HepG2 (cell line): Measurements from ENCODE around the gene VAC14. TPM values are rescaled to one million over a fixed set of nuclear protein-coding genes. Genes with fewer than 3 reads are reported as not detected.
A peak's percentile ranks its signal among the peaks of the same experiment; 100 is the strongest.

Experiments used
- CCAR2 ChIP-seq: fragments of 200-400 bp; formaldehyde crosslinking; optimal IDR thresholded peaks from 2 replicates; pipeline ENCODE3; 2018; ENCODE audit warnings: low read depth, mild to moderate bottlenecking, low read length, moderate library complexity
- DMAP1 ChIP-seq: IDR thresholded peaks from 2 replicates; pipeline ENCODE4 v1.6.1; 2016
- E2F1 ChIP-seq: sonication (generic); formaldehyde crosslinking; IDR thresholded peaks from 2 replicates; pipeline ENCODE4 v1.5.0; 2020; ENCODE audit warnings: missing genetic modification reagents
- EED ChIP-seq: sonication (generic); formaldehyde crosslinking; IDR thresholded peaks from 2 replicates; pipeline ENCODE4 v1.5.0; 2020; ENCODE audit warnings: mild to moderate bottlenecking, missing genetic modification reagents
- HNRNPH1 ChIP-seq: fragments of 200-400 bp; formaldehyde crosslinking; optimal IDR thresholded peaks from 2 replicates; pipeline ENCODE3; 2017; ENCODE audit warnings: mild to moderate bottlenecking, low read depth, low read length
- MXI1 ChIP-seq: IDR thresholded peaks from 3 replicates; pipeline ENCODE4 v1.6.1; 2012; ENCODE audit warnings: low read depth, low read length, inconsistent platforms, borderline replicate concordance
- NFE2 ChIP-seq: sonication (generic); formaldehyde crosslinking; IDR thresholded peaks from 2 replicates; pipeline ENCODE4 v1.4.0; 2020; ENCODE audit warnings: missing genetic modification reagents
- PCBP2 ChIP-seq: fragments of 200-400 bp; formaldehyde crosslinking; optimal IDR thresholded peaks from 2 replicates; pipeline ENCODE3; 2018; ENCODE audit warnings: low read length, low read depth; ENCODE audit not compliant: poor library complexity, severe bottlenecking
- PITX1 ChIP-seq: sonication (generic); formaldehyde crosslinking; IDR thresholded peaks from 2 replicates; pipeline ENCODE4 v1.5.1; 2020; ENCODE audit warnings: mild to moderate bottlenecking, missing genetic modification reagents
- POGZ ChIP-seq: sonication (generic); formaldehyde crosslinking; IDR thresholded peaks from 2 replicates; pipeline ENCODE4 v1.4.0; 2020; ENCODE audit warnings: mild to moderate bottlenecking, missing genetic modification reagents
- SKI ChIP-seq: fragments of 450-650 bp; IDR thresholded peaks from one replicate; pipeline ENCODE4 v1.6.1; 2018; ENCODE audit warnings: mild to moderate bottlenecking; ENCODE audit not compliant: partially characterized antibody
- SOX13 ChIP-seq, 3 experiments: fragments of 450-650 bp in 1 of 3; sonication (generic) in 1 of 3; formaldehyde crosslinking in 1 of 3; IDR thresholded peaks in 2 of 3; conservative IDR thresholded peaks in 1 of 3; 2 replicates each; pipeline versions ENCODE4 v1.5.0 to v1.6.1; 2016 to 2020; ENCODE audit warnings: antibody characterized with exemption in 1 of 3, mild to moderate bottlenecking in 1 of 3, missing compliant biosample characterization in 1 of 3, missing genetic modification reagents in 1 of 3, moderate library complexity in 1 of 3
- ZBTB21 ChIP-seq: sonication (generic); formaldehyde crosslinking; IDR thresholded peaks from 2 replicates; pipeline ENCODE4 v1.4.0; 2020; ENCODE audit warnings: missing genetic modification reagents
- ZBTB7A ChIP-seq: sonication (generic); formaldehyde crosslinking; IDR thresholded peaks from 2 replicates; pipeline ENCODE4 v1.8.0; 2022; ENCODE audit warnings: mild to moderate bottlenecking, missing genetic modification reagents
- ZEB1 ChIP-seq: IDR thresholded peaks from 2 replicates; pipeline ENCODE4 v1.6.1; 2012; ENCODE audit warnings: mild to moderate bottlenecking, low read depth, inconsistent platforms; ENCODE audit not compliant: insufficient replicate concordance
- ZIK1 ChIP-seq: sonication (generic); formaldehyde crosslinking; IDR thresholded peaks from 2 replicates; pipeline ENCODE4 v1.5.0; 2020; ENCODE audit warnings: mild to moderate bottlenecking, low read depth, missing genetic modification reagents, borderline replicate concordance
- ZMAT3 ChIP-seq: sonication (generic); formaldehyde crosslinking; conservative IDR thresholded peaks from 2 replicates; pipeline ENCODE4 v1.7.0; 2021; ENCODE audit warnings: missing genetic modification reagents
- ZNF225 ChIP-seq: sonication (generic); formaldehyde crosslinking; IDR thresholded peaks from 2 replicates; pipeline ENCODE4 v1.4.0; 2020; ENCODE audit warnings: mild to moderate bottlenecking, missing genetic modification reagents
- ZNF274 ChIP-seq: sonication (generic); formaldehyde crosslinking; IDR thresholded peaks from 2 replicates; pipeline ENCODE4 v1.5.1; 2020; ENCODE audit warnings: mild to moderate bottlenecking, missing genetic modification reagents
- ZNF30 ChIP-seq: sonication (generic); formaldehyde crosslinking; IDR thresholded peaks from 2 replicates; pipeline ENCODE4 v1.5.0; 2020; ENCODE audit warnings: mild to moderate bottlenecking, missing genetic modification reagents
- ZNF326 ChIP-seq: sonication (generic); formaldehyde crosslinking; IDR thresholded peaks from 2 replicates; pipeline ENCODE4 v1.4.0; 2020; ENCODE audit warnings: missing genetic modification reagents, borderline replicate concordance
- ZNF329 ChIP-seq: sonication (generic); formaldehyde crosslinking; IDR thresholded peaks from 2 replicates; pipeline ENCODE4 v1.9.0; 2021; ENCODE audit warnings: low read depth, mild to moderate bottlenecking, missing genetic modification reagents
- ZNF574 ChIP-seq: sonication (generic); formaldehyde crosslinking; IDR thresholded peaks from 2 replicates; pipeline ENCODE4 v1.4.0; 2020; ENCODE audit warnings: missing genetic modification reagents
- ZNF629 ChIP-seq: sonication (generic); formaldehyde crosslinking; conservative IDR thresholded peaks from 2 replicates; pipeline ENCODE4 v1.5.0; 2020; ENCODE audit warnings: missing genetic modification reagents
- ZNF660 ChIP-seq: sonication (generic); formaldehyde crosslinking; IDR thresholded peaks from 2 replicates; pipeline ENCODE4 v1.5.1; 2020; ENCODE audit warnings: mild to moderate bottlenecking, low read depth, missing genetic modification reagents, borderline replicate concordance
- ZNF674 ChIP-seq: sonication (generic); formaldehyde crosslinking; IDR thresholded peaks from 2 replicates; pipeline ENCODE4 v1.5.0; 2020; ENCODE audit warnings: low read depth, mild to moderate bottlenecking, missing genetic modification reagents
- ZNF703 ChIP-seq: sonication (generic); formaldehyde crosslinking; IDR thresholded peaks from 2 replicates; pipeline ENCODE4 v1.5.1; 2020; ENCODE audit warnings: missing genetic modification reagents, mild to moderate bottlenecking, moderate library complexity, borderline replicate concordance
- polyA plus RNA-seq, 8 experiments: library from polyadenylated mRNA; depleted of rRNA in 3 of 8; stranded (reverse) in 7 of 8; unstranded in 1 of 8; fragments of >200 nt; fragmentation: Illumina TruSeq in 4 of 8; extraction: Trizol in 4 of 8; gene quantifications; 2 replicates each; pipeline versions ENCODE4 v1.2.1 to v1.2.3, GENCODE V29; 2011 to 2016; ENCODE audit warnings: low read depth in 4 of 8, missing spikeins in 1 of 8, mixed read lengths in 1 of 8; ENCODE audit not compliant: insufficient read depth in 1 of 8
- total RNA-seq, 5 experiments: library from RNA; depleted of rRNA; stranded (reverse); fragments of >200 nt; fragmentation: Illumina TruSeq; extraction: Trizol; gene quantifications; 2 replicates each; pipeline ENCODE4 v1.2.3, GENCODE V29; 2016; ENCODE audit warnings: low read depth in 1 of 5

Gene VAC14
- total and polyA plus RNA-seq, 2 of the 13 experiments (the other 11 are each of a cell fraction or from before 2014, with no cell fraction given) = 23.5 to 24.6 TPM

GRCh38 chr16:70746040-70746707 is 54.8 kb downstream of the VAC14 start (continued):
- TF ChIP-seq SOX13 (IDR thresholded peaks at IDR 0.05) = no peak
- TF ChIP-seq SOX13 (CRISPR knock-in tag; conservative IDR thresholded peaks at IDR 0.05 in 1 of 2, IDR thresholded peaks at IDR 0.05 in 1 of 2) = peak; percentile 43 to 81; a peak in 2 of 4 replicates
- TF ChIP-seq SKI = no peak
- TF ChIP-seq ZNF629 (CRISPR knock-in tag) = peak; percentile 91
- TF ChIP-seq ZBTB7A (CRISPR knock-in tag) = peak; percentile 77; the same call in 1 of the 2 replicates
- no peak for TF ChIP-seq ZNF660
- TF ChIP-seq DMAP1 (CRISPR knock-in tag) = peak; percentile 93; the same call in 1 of the 2 replicates
- peak; percentile 34; the same call in 1 of the 2 replicates for TF ChIP-seq ZNF225 (CRISPR knock-in tag)
- no peak; the same call in 1 of the 2 replicates for TF ChIP-seq E2F1
- TF ChIP-seq POGZ (CRISPR knock-in tag) = peak; percentile 12; the same call in 1 of the 2 replicates
- TF ChIP-seq ZIK1 (CRISPR knock-in tag) = peak; percentile 28; the same call in 1 of the 2 replicates
- no peak for TF ChIP-seq ZNF329 (CRISPR knock-in tag)
- no peak for TF ChIP-seq ZNF674 (CRISPR knock-in tag)
- no peak for TF ChIP-seq ZNF703 (CRISPR knock-in tag)
- no peak for TF ChIP-seq ZMAT3 (CRISPR knock-in tag)
- TF ChIP-seq NFE2 = no peak
- TF ChIP-seq EED (CRISPR knock-in tag) = 0 out of 2 replicates have a peak, but pooled peaks have one; percentile 83
- no peak; the same call in none of the 2 replicates for TF ChIP-seq ZNF274
- peak; percentile 15 for TF ChIP-seq PCBP2
- TF ChIP-seq HNRNPH1 = no peak
- TF ChIP-seq ZBTB21 = no peak
- TF ChIP-seq MXI1 = no peak
- TF ChIP-seq ZNF326 (CRISPR knock-in tag) = no peak
- no peak for TF ChIP-seq ZEB1
- TF ChIP-seq PITX1 = peak; percentile 7; the same call in 1 of the 2 replicates
- no peak for TF ChIP-seq ZNF574 (CRISPR knock-in tag)
- TF ChIP-seq ZNF30 (CRISPR knock-in tag) = no peak
- peak; percentile 49 for TF ChIP-seq CCAR2
